Measurements from ENCODE around the gene RHCE. TPM values are rescaled to one million over a fixed set of nuclear protein-coding genes. Genes with fewer than 3 reads are reported as not detected.
A peak's percentile ranks its signal among the peaks of the same experiment; 100 is the strongest.
"Not testable (repeated sequence)": the region's sequence is repeated elsewhere in the genome, so short reads cannot be mapped to it uniquely, and the experiment has no call there.

The RHCE gene
- polyA plus RNA-seq, 3 donors: 0.47 TPM; not detected in 2

DNA sequence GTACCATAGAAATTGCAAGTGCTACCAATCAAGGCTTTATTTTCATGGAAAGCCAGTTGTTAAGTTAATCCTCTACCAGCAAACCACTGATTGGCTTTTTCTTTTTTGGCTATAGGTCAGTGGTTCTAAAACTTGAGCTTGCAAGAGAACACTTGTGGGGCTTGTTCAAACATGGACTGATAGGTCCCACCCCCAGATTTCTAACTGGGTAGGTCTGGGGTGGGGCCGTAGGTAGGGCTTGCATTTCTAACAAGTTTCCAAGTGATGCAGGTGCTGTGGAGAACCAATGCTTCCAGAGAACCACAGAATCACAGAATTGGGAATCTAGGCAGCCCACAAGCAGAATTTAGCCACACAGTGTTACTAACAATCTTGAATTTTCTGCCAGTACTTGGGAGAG, 36.8 kb downstream of the RHCE start:
- H3K27me3 Mint-ChIP-seq (ENCODE audit: low read depth in 3 of 3); H3K9me3 Mint-ChIP-seq; H3K27me3 ChIP-seq (ENCODE audit: control insufficient read depth in 2 of 2, insufficient read depth in 2 of 2, low read length in 2 of 2); H3K9me3 ChIP-seq (replicated peaks in 1 of 2; ENCODE audit: control insufficient read depth in 1 of 2, insufficient read depth in 1 of 2, low read length in 2 of 2); H2AFZ ChIP-seq (ENCODE audit: insufficient read depth, low read depth, low read length, poor library complexity, severe bottlenecking); H4K20me1 ChIP-seq (ENCODE audit: insufficient read depth, low read length); H3K4me1 ChIP-seq (ENCODE audit: control insufficient read depth in 1 of 2, insufficient read depth in 2 of 2, low read length in 2 of 2); H3K4me3 ChIP-seq (replicated peaks in 1 of 3; ENCODE audit: low read depth in 2 of 3, low read length in 3 of 3); H3K79me2 ChIP-seq (ENCODE audit: insufficient read depth, low read length); H3K4me1 Mint-ChIP-seq; H3K4me3 Mint-ChIP-seq; DNase-seq; H3K36me3 ChIP-seq (replicated peaks in 1 of 2; ENCODE audit: control insufficient read depth in 1 of 2, insufficient read depth in 2 of 2, low read length in 2 of 2); H3K9ac ChIP-seq (ENCODE audit: insufficient read depth, low read length, poor library complexity, severe bottlenecking); H3K27ac ChIP-seq (ENCODE audit: low read depth in 1 of 2, low read length in 2 of 2); H3K36me3 Mint-ChIP-seq; H3K4me2 ChIP-seq (replicated peaks; ENCODE audit: extremely low read depth, low read length, poor library complexity, severe bottlenecking); intact Hi-C loops (cut with micrococcal nuclease): not testable (repeated sequence)
- WGBS (ENCODE audit: insufficient coverage): no CpG with 5 or more reads among the region's 1 CpG
- peak overlapping the region in 1 of 7 donors; percentile 73 for H3K27ac Mint-ChIP-seq

DNA sequence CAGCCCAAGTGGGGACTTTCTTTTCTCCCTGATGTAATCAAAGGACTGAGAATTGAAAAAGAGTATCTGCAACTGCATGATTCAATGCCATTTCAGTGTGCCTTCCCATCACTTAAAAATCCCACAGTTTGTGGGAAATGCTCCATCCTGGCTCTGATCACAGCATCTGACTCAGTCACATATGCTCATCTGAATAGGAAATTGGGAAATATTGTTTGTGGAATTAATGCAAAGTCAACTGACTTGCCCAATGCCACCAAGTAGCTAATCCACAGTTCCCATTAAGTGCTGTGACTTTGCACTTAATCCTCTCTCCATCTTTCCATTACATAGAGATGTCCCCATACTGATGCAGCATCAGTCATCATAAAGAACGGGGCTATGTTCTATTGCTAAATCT, 37.5 kb downstream of the RHCE start:
- DNase-seq: peak; percentile 58 to 85 (median 74)
- H3K27ac Mint-ChIP-seq: peak overlapping the region in 4 of 7 donors; percentile 40 to 73 (median 52)

DNA sequence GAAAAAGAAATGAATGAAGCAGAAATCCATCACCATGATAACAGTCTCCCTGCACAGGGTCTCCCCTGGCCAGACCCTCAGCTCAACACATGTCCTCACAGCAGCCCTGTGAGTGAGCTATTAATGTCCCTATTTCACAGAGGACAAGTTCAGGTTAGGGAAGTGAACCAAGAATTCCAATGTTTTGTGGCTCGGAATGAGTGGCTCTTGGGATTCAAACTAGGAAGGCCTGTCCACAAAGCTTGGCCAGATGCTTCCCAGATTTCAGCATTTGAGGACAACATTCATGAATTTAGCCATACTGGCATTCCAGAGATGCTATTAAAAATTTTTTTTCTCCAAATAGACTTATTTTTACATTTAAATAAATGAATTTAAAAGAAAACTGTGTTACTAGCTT, 38.1 kb downstream of the RHCE start:
- H3K4me1 Mint-ChIP-seq; intact Hi-C loops (cut with micrococcal nuclease): not testable (repeated sequence)

More for the DNA sequence above, 37.5 kb downstream of the RHCE start:
- H3K27ac ChIP-seq (ENCODE audit: low read depth in 1 of 2, low read length in 2 of 2); H3K9ac ChIP-seq (ENCODE audit: insufficient read depth, low read length, poor library complexity, severe bottlenecking); H3K4me1 Mint-ChIP-seq; H3K27me3 Mint-ChIP-seq (ENCODE audit: low read depth in 3 of 3); H3K27me3 ChIP-seq (ENCODE audit: control insufficient read depth in 2 of 2, insufficient read depth in 2 of 2, low read length in 2 of 2); H4K20me1 ChIP-seq (ENCODE audit: insufficient read depth, low read length); H3K9me3 Mint-ChIP-seq; H3K79me2 ChIP-seq (ENCODE audit: insufficient read depth, low read length); H3K4me2 ChIP-seq (replicated peaks; ENCODE audit: extremely low read depth, low read length, poor library complexity, severe bottlenecking); H3K36me3 ChIP-seq (replicated peaks in 1 of 2; ENCODE audit: control insufficient read depth in 1 of 2, insufficient read depth in 2 of 2, low read length in 2 of 2); H3K4me1 ChIP-seq (ENCODE audit: control insufficient read depth in 1 of 2, insufficient read depth in 2 of 2, low read length in 2 of 2); H3K4me3 ChIP-seq (replicated peaks in 1 of 3; ENCODE audit: low read depth in 2 of 3, low read length in 3 of 3); H3K4me3 Mint-ChIP-seq; intact Hi-C loops (cut with micrococcal nuclease); H3K36me3 Mint-ChIP-seq; H2AFZ ChIP-seq (ENCODE audit: insufficient read depth, low read depth, low read length, poor library complexity, severe bottlenecking); H3K9me3 ChIP-seq (replicated peaks in 1 of 2; ENCODE audit: control insufficient read depth in 1 of 2, insufficient read depth in 1 of 2, low read length in 2 of 2): not testable (repeated sequence)
- no CpG with 5 or more reads among the region's 1 CpG for WGBS (ENCODE audit: insufficient coverage)

DNA sequence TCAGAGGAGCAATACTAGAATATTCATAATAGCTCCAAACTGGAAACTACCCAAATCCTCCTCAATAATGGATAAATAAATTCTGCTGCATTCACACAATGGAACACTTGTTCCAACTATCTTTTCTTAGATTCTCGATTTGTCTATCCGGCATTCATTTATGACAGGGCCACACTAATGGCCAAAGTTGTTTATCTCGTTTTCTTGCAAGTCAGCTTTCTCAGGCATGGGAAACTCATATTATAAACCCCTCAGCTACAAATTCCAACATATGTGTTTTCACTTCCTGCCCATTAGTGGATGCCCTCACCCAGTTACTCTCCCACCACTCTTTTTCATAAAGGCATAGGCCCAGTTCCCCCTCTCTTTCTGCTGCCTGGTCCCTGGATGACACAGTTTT, 42.3 kb downstream of the RHCE start:
- WGBS (ENCODE audit: insufficient coverage): 89% methylated on average over 3 of the region's 3 CpGs
- H3K4me1 Mint-ChIP-seq; H3K27ac Mint-ChIP-seq; H3K27ac ChIP-seq (ENCODE audit: low read depth in 1 of 2, low read length in 2 of 2); H3K9ac ChIP-seq (ENCODE audit: insufficient read depth, low read length, poor library complexity, severe bottlenecking); H3K4me3 ChIP-seq (replicated peaks in 1 of 3; ENCODE audit: low read depth in 2 of 3, low read length in 3 of 3); H2AFZ ChIP-seq (ENCODE audit: insufficient read depth, low read depth, low read length, poor library complexity, severe bottlenecking); H3K36me3 Mint-ChIP-seq; H3K9me3 Mint-ChIP-seq; H3K4me3 Mint-ChIP-seq; H4K20me1 ChIP-seq (ENCODE audit: insufficient read depth, low read length); H3K27me3 ChIP-seq (ENCODE audit: control insufficient read depth in 2 of 2, insufficient read depth in 2 of 2, low read length in 2 of 2); H3K79me2 ChIP-seq (ENCODE audit: insufficient read depth, low read length); H3K4me2 ChIP-seq (replicated peaks; ENCODE audit: extremely low read depth, low read length, poor library complexity, severe bottlenecking); H3K9me3 ChIP-seq (replicated peaks in 1 of 2; ENCODE audit: control insufficient read depth in 1 of 2, insufficient read depth in 1 of 2, low read length in 2 of 2); intact Hi-C loops (cut with micrococcal nuclease); H3K27me3 Mint-ChIP-seq (ENCODE audit: low read depth in 3 of 3); H3K36me3 ChIP-seq (replicated peaks in 1 of 2; ENCODE audit: control insufficient read depth in 1 of 2, insufficient read depth in 2 of 2, low read length in 2 of 2); H3K4me1 ChIP-seq (ENCODE audit: control insufficient read depth in 1 of 2, insufficient read depth in 2 of 2, low read length in 2 of 2); DNase-seq: not testable (repeated sequence)

More for the DNA sequence above, 38.1 kb downstream of the RHCE start:
- not testable (repeated sequence) for H3K4me1 ChIP-seq (ENCODE audit: control insufficient read depth in 1 of 2, insufficient read depth in 2 of 2, low read length in 2 of 2); H3K4me2 ChIP-seq (replicated peaks; ENCODE audit: extremely low read depth, low read length, poor library complexity, severe bottlenecking); H3K36me3 ChIP-seq (replicated peaks in 1 of 2; ENCODE audit: control insufficient read depth in 1 of 2, insufficient read depth in 2 of 2, low read length in 2 of 2); H3K9ac ChIP-seq (ENCODE audit: insufficient read depth, low read length, poor library complexity, severe bottlenecking); H3K27me3 Mint-ChIP-seq (ENCODE audit: low read depth in 3 of 3); H2AFZ ChIP-seq (ENCODE audit: insufficient read depth, low read depth, low read length, poor library complexity, severe bottlenecking); H4K20me1 ChIP-seq (ENCODE audit: insufficient read depth, low read length); H3K36me3 Mint-ChIP-seq; H3K4me3 ChIP-seq (replicated peaks in 1 of 3; ENCODE audit: low read depth in 2 of 3, low read length in 3 of 3); H3K27ac ChIP-seq (ENCODE audit: low read depth in 1 of 2, low read length in 2 of 2); H3K9me3 ChIP-seq (replicated peaks in 1 of 2; ENCODE audit: control insufficient read depth in 1 of 2, insufficient read depth in 1 of 2, low read length in 2 of 2); H3K4me3 Mint-ChIP-seq; H3K27me3 ChIP-seq (ENCODE audit: control insufficient read depth in 2 of 2, insufficient read depth in 2 of 2, low read length in 2 of 2); H3K9me3 Mint-ChIP-seq; H3K79me2 ChIP-seq (ENCODE audit: insufficient read depth, low read length); DNase-seq
- 100% methylated on average over 1 of the region's 1 CpG for WGBS (ENCODE audit: insufficient coverage)
- peak overlapping the region in 2 of 7 donors; percentile 40 to 43 for H3K27ac Mint-ChIP-seq

Measured in CD14-positive monocyte (primary cell).